SK-N-MC (cell line): Measurements from ENCODE around the gene CHIC2.

Experiments used
- EZH2 ChIP-seq: fragments of 200-600 bp; sonication (generic); IDR thresholded peaks from one replicate; pipeline ENCODE4 v1.6.1; 2017; ENCODE audit warnings: antibody characterized with exemption
- POLR2AphosphoS5 ChIP-seq: IDR thresholded peaks from 2 replicates; pipeline ENCODE4 v1.6.1; 2012; ENCODE audit warnings: mild to moderate bottlenecking, low read depth, low read length, borderline replicate concordance

DNA sequence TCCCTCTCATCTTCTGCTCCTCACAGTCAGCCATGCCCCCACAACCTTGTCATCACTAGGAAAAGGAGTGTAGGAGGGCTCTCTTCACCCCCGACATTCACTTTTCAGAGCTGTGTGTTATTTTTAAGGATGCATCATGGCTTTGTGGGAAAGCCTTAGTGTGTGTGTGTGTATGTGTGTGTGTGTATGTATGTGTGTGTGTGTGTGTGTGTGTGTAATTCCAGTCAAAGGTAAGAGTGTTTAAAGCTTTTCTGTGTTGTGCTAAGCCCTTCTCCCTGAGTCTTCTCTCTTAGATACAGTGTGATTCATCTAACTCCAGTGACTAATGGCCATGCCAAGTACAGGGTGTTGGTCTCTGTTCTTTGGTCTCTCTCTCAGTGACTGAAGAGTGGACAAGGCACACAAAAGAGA lies 76.6 kb downstream of the CHIC2 start:
- no peak for TF ChIP-seq EZH2
- no peak for TF ChIP-seq POLR2AphosphoS5
